Heart left ventricle (tissue), 13 donors: ENCODE results near the gene CUEDC2.

ENCODE experiments used
- POLR2A ChIP-seq, 2 donors: fragments of 450-650 bp; IDR thresholded peaks; one replicate each; pipeline ENCODE4 v1.6.1; 2017; ENCODE audit warnings: antibody characterized with exemption in 2 of 2, mild to moderate bottlenecking in 2 of 2, moderate library complexity in 2 of 2
- TF ChIP-seq, protein P1 (sequence below), 12 donors: fragments of 200-600 bp; sonication (generic) in 4 of 12; IDR thresholded peaks; one replicate each; pipeline versions ENCODE4 v1.5.0 to v1.8.0; 2018 to 2022; ENCODE audit warnings: antibody characterized with exemption in 12 of 12, mild to moderate bottlenecking in 5 of 12
- donor health status: ischemic (EF 13 %, LVEDD 7.1; RV severe dilation, severe dysfunction).
- donor health status: DM: no; HTN: yes; CAD: no.
- donor health status: DM: no; HTN: no; CAD: no.
- donor health status: ischemic (EF 25% LVEDD 6.9; RV normal size, moderate dysfunction).
- donor health status: ischemic (EF 25% LVEDD 5.7; RV mildly dilated, moderate dysfunction).
- donor health status: ischemic (EF 35%, LVEDD 5.7; RV mildly dilated, moderate dysfunction).
- donor health status: nonischemic (EF 11% LVEDD 7.7; RV severe dilation, severe dysfunction).
- donor health status: DM: yes; HTN: yes; CAD: no.
- donor health status: PGD.
- donor health status: ischemic (EF 29% LVEDD 5.4; RV normal size, mild dysfunction).
- donor health status: nonischemic (EF 23%, LVEDD 6.1; RV moderate dilation, normal function).

DNA sequence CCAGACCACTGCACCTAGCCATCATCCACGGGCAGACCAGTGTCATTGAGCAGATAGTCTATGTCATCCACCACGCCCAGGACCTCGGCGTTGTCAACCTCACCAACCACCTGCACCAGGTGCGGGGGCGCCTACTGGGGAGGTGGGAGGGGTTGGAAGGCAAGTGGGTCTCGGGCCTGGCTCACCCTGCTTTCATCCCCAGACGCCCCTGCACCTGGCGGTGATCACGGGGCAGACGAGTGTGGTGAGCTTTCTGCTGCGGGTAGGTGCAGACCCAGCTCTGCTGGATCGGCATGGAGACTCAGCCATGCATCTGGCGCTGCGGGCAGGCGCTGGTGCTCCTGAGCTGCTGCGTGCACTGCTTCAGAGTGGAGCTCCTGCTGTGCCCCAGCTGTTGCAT lies 32.3 kb downstream of the CUEDC2 start:
- TF ChIP-seq, protein P1, sequence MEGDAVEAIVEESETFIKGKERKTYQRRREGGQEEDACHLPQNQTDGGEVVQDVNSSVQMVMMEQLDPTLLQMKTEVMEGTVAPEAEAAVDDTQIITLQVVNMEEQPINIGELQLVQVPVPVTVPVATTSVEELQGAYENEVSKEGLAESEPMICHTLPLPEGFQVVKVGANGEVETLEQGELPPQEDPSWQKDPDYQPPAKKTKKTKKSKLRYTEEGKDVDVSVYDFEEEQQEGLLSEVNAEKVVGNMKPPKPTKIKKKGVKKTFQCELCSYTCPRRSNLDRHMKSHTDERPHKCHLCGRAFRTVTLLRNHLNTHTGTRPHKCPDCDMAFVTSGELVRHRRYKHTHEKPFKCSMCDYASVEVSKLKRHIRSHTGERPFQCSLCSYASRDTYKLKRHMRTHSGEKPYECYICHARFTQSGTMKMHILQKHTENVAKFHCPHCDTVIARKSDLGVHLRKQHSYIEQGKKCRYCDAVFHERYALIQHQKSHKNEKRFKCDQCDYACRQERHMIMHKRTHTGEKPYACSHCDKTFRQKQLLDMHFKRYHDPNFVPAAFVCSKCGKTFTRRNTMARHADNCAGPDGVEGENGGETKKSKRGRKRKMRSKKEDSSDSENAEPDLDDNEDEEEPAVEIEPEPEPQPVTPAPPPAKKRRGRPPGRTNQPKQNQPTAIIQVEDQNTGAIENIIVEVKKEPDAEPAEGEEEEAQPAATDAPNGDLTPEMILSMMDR (IDR thresholded peaks at IDR 0.05), result no peak
- TF ChIP-seq POLR2A (IDR thresholded peaks at IDR 0.05), result no peak
